ENCODE data around the gene GNAI1. TPM values are rescaled to one million over a fixed set of nuclear protein-coding genes. Genes with fewer than 3 reads are reported as not detected.

Gene GNAI1
- total RNA-seq, 2 experiments from 2014 or later: 1.1 TPM; not detected in 1

DNA sequence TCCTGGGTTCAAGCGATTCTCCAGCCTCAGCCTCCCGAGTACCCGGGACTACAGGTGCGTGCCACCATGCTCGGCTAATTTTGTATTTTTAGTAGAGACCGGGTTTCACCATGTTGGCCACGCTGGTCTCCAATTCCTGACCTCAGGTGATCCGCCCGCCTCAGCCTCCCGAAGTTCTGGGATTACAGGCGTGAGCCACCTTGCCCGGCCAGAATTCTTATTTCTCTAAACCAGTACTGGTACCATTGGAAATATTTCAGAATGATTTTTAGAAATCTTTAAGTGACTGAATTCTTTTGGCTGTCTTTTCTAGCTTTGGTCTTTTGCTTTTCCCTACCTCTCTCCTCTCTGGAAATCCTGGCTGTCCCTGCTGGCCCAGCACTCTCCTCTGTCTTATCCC, 2.8 kb downstream of the GNAI1 start:
- ATAC-seq: no peak
- no peak for DNase-seq
- Mint-ChIP-seq H3K36me3 (peaks cover 4% of the 10 kb centered on the region), H3K4me1 (peaks cover 5% of the 10 kb centered on the region), H3K9me3 (ENCODE audit: low read depth) (peaks cover 2% of the 10 kb centered on the region), H3K4me3 (no peak overlapping the region), H3K27me3 (peaks cover 39% of the 10 kb centered on the region), H3K27ac (no peak overlapping the region)
- CTCF ChIA-PET: no interaction called here

DNA sequence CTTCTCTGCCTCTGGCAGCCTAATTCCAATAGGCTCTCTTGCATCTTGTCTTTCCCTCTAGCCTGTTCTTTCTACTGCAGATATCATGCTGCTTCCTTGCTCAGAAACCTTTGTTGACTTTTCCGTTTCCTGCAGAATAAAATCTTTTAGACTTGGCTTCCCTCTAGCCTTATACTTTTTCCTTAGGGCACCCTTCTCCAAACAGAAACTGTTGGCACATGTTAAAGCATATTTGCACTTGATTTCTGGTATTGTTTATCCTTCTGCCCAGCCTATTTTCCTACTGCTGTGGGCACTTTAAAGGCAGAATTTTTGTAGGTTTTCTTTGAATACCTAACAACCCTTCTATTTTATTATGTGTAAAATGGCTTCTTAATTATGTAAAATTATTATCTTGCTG, 4.6 kb downstream of the GNAI1 start:
- ATAC-seq (no peak), DNase-seq (no peak)
- H3K9me3 Mint-ChIP-seq (ENCODE audit: low read depth): peaks cover 2% of the 10 kb centered on the region
- H3K4me3 Mint-ChIP-seq: no peak overlapping the region
- no peak overlapping the region for H3K27ac Mint-ChIP-seq
- peaks cover 5% of the 10 kb centered on the region for H3K4me1 Mint-ChIP-seq
- CTCF ChIA-PET: no interaction called here
- H3K36me3 Mint-ChIP-seq: no peaks in the 10 kb centered on the region
- peaks cover 24% of the 10 kb centered on the region for H3K27me3 Mint-ChIP-seq

DNA sequence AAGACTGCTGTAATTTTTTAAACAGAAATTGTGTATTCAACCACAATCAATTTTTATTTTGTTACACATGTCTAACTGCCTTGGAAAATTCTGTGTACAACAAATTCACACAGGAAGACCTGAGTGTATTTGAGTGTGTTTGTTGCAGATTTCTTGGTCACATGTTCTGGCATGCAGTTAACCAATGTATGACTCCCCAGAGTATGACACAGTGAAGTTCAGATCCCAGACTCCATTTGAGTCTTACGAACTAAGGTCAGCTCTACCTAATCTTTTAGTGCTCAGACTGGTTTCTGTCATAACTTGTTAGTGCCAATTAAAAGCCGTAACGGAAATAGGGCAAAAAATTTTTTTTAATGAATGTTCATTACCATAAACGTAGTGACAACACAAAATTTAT, 5.8 kb downstream of the GNAI1 start:
- Mint-ChIP-seq H3K4me3 (no peak overlapping the region), H3K9me3 (ENCODE audit: low read depth) (peaks cover 2% of the 10 kb centered on the region), H3K27me3 (peaks cover 22% of the 10 kb centered on the region), H3K36me3 (no peaks in the 10 kb centered on the region), H3K27ac (no peak overlapping the region), H3K4me1 (peaks cover 5% of the 10 kb centered on the region)
- ATAC-seq: no peak
- CTCF ChIA-PET: no interaction called here
- no peak for DNase-seq

DNA sequence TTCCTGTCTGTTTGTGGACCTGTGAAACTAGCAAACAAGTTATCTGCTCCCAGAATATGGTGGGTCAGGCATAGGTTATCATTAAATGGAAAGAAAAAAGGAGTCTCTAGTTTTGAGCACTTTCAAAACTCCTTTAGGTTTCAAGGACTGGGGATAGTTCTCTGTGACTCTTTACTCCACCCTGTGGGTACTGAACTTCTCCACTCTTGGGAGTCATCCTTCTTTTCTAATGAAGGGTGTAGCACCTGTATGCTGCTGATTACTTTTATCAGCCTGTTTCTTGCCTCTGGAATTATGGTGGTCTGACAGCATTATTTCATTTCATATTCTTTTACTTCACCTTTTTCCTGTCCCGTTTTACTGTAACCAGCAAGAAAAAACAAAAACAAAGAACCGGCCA, 6.7 kb downstream of the GNAI1 start:
- Mint-ChIP-seq H3K36me3 (no peaks in the 10 kb centered on the region), H3K4me3 (no peak overlapping the region), H3K9me3 (ENCODE audit: low read depth) (peaks cover 2% of the 10 kb centered on the region), H3K27ac (no peak overlapping the region), H3K27me3 (peaks cover 13% of the 10 kb centered on the region), H3K4me1 (no peaks in the 10 kb centered on the region)
- DNase-seq (no peak), ATAC-seq (no peak)
- CTCF ChIA-PET: no interaction called here

DNA sequence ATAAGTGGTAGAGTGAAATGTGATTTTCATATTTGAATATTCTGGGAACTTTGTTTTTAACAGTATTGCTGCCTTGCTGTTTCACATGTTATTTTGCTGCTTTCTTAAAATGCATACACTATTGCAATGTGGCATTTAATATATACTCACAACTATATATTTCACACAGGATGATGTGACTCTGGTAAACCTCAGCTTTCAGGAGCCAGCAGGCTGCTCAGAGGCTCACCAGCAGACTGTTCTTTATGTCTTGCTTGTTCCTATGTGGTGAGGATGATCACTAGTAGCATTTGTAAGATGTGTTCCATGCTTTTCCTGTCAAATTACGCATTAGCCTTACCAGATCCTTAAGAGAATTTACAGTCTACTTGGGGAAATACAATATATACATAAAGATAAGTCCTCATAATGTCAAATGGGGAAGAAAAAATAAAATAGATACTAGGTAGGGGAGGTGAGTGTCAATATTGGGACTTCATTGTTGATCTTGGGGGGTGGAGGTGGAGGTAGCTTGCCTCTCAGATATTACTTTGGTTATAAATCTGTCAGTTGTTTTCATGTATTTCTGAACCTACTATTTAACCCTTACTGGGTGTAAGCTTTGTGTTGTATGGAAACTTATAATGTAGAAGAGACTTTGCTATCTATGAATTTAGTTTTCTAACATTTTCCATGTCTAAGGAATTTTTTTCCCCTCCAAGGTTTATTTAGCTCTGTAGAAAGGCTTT, 8.4 kb downstream of the GNAI1 start:
- CTCF ChIA-PET: no interaction called here
- no peaks in the 10 kb centered on the region for H3K4me1 Mint-ChIP-seq
- DNase-seq (no peak), ATAC-seq (no peak)
- no peak overlapping the region for H3K4me3 Mint-ChIP-seq
- H3K36me3 Mint-ChIP-seq: no peaks in the 10 kb centered on the region
- H3K9me3 Mint-ChIP-seq (ENCODE audit: low read depth): no peaks in the 10 kb centered on the region
- no peak overlapping the region for H3K27ac Mint-ChIP-seq
- H3K27me3 Mint-ChIP-seq: peaks cover 2% of the 10 kb centered on the region

DNA sequence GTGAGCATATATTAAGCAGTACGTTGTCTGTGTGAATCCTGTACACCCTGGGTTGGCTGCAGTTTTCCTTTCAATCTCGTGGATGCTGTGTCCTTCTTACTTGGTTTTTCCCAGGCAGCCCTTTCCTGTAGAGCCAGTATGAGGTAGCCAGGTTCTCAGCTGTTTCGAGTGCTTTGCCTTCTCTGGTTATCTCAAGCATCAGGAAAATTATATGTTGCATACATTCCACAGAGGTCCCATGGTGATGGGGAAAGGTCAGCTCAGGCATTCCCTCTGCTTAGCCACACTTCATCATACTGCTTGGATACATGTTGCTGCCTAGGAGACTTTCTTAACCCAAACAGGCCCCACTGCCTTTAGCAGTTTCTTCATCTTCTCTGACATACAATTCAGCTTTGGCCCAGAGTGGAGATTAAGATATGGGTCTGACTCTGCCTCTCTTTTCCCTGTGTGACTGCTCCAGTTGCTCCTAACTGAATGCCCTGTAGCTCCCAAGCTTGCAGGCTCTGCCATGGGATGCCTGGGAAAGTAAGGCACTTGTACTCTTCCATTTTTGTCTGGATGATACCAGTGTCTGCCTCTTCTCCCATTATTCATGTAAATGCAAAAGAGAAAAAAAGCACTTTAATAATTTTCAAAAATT, 11.3 kb downstream of the GNAI1 start:
- Mint-ChIP-seq H3K27ac (no peak overlapping the region), H3K4me1 (no peaks in the 10 kb centered on the region), H3K4me3 (no peak overlapping the region), H3K9me3 (ENCODE audit: low read depth) (no peaks in the 10 kb centered on the region), H3K36me3 (no peaks in the 10 kb centered on the region), H3K27me3 (no peaks in the 10 kb centered on the region)
- no peak for ATAC-seq
- CTCF ChIA-PET: no interaction called here
- DNase-seq: no peak

DNA sequence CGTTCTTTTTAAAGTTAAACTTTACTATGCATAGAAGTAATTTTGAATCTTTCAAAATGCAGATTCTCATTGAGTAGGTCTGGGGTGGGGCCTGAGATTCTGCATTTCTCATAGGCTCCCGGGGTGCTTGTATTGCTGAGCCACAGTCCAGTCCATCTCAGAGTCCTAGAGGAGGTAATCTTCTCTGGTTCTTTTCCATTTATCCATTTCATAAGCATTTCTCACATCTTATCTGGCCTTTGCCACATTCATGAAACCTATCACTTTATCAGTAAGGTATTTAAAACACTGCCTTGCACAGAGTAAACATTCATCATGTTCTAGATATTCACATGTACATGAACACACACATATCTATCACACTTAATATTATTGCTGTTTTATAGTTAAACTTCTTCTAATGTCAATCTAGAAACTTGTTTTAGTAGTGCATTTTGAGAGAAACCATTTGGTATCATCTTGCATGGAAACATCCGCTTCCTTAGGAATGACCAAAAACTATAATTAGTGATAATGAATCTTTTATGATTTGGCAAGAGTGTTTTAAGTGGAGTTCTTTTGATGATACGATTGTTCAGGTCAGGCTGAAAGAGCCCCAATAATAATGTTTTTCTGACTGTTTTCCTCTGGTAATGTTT, 12.0 kb downstream of the GNAI1 start:
- H3K9me3 Mint-ChIP-seq (ENCODE audit: low read depth): no peaks in the 10 kb centered on the region
- H3K4me1 Mint-ChIP-seq: peaks cover 4% of the 10 kb centered on the region
- H3K4me3 Mint-ChIP-seq: no peak overlapping the region
- no peaks in the 10 kb centered on the region for H3K27me3 Mint-ChIP-seq
- H3K27ac Mint-ChIP-seq: no peak overlapping the region
- no peak for DNase-seq
- ATAC-seq: no peak
- CTCF ChIA-PET: no interaction called here
- no peaks in the 10 kb centered on the region for H3K36me3 Mint-ChIP-seq

DNA sequence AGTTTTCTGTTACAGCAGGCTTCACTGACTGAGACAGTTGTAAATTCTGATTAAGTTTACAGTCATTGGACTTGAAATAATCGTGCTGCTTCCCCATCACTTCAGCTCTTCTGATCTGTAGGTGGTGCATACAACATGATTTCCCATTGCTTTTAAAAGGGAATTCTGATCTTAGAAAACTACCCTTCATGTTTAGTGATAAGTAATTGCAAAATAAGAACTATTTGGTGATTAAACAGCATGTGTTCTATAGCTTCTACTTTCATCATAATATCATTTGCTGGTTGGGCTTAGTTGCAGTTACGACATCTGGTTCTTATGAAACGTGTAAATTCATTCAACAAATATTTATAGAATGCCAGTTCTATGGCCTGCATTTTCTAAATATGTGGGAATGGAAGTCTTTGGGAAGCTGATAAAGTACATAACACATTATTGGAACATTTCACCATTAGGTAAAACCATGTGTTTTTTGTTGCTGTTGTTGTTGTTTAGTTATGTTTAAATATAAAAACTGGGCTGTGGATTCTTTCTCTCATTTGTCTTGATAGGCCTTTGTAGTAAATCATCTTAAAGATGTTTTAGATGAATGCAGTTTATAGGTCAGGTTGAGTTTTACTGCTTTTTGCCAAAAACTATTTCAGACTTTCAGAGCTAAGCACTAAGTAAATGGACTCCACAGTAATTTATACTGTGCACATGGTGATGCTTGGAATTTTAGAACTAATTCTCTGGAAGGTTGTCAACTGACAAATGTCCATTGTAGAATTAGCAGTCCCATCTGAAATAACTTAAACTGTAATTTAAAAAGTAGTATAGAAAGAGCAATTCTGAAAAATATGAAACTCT, 13.1 kb downstream of the GNAI1 start:
- H3K9me3 Mint-ChIP-seq (ENCODE audit: low read depth): no peaks in the 10 kb centered on the region
- H3K4me3 Mint-ChIP-seq: no peak overlapping the region
- no peaks in the 10 kb centered on the region for H3K36me3 Mint-ChIP-seq
- ATAC-seq (no peak), DNase-seq (no peak)
- H3K27me3 Mint-ChIP-seq: no peaks in the 10 kb centered on the region
- CTCF ChIA-PET: no interaction called here
- H3K27ac Mint-ChIP-seq: no peak overlapping the region
- H3K4me1 Mint-ChIP-seq: peaks cover 4% of the 10 kb centered on the region

DNA sequence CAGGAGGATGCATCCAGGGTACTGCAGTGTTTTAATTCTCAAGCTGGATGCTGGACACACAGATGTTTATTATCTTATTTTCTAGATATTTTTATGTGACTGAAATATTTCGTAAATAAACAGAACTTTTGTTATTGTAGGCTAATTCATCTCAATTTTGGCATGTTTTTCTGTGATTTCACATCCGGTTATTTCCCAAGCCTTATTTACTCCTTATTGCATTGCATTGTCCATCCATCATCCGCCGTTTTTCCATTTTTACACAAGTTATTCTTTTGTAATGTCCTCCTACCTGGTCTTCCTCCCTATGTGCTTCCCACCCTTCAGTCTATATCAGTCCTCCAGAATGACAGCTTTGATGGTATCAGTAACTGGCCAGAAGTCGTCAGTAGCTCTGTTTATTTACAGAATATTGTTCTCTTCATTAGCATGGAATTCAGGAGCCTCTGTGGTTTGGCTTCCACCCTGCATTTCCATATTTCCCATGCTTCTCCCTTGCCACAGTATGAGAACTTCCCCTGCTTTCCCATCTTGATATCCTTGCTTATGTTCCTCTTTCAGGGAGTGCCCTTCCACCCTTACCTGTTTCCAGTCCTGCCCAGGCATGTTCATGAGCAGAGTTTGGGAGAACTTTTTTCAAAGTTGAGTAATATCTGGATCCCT, 16.1 kb downstream of the GNAI1 start:
- H3K27ac Mint-ChIP-seq: no peak overlapping the region
- H3K27me3 Mint-ChIP-seq: no peaks in the 10 kb centered on the region
- no peaks in the 10 kb centered on the region for H3K36me3 Mint-ChIP-seq
- H3K4me1 Mint-ChIP-seq: peaks cover 4% of the 10 kb centered on the region
- H3K4me3 Mint-ChIP-seq: no peak overlapping the region
- DNase-seq: no peak
- ATAC-seq: no peak
- no peaks in the 10 kb centered on the region for H3K9me3 Mint-ChIP-seq (ENCODE audit: low read depth)
- CTCF ChIA-PET: no interaction called here

DNA sequence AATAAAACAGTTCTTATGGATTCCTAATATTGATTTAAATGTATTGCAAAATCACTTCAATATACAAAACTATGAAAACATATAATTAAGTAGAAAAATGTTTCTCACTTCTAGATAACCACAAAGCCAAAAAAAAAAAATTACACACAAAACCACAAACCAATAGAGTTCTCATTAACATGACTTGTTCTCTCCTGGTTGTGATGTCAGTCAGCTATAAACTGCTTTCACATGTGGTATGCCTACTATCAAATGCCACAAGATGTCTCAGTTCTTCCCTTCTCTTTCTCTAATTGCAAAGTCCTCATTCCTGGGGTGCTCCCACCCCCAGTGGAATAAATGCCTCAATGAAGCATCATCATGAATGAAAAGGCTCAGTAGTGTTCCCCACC, 16.6 kb downstream of the GNAI1 start:
- no peak overlapping the region for H3K4me3 Mint-ChIP-seq
- no peak for DNase-seq
- no peaks in the 10 kb centered on the region for H3K9me3 Mint-ChIP-seq (ENCODE audit: low read depth)
- H3K27ac Mint-ChIP-seq: no peak overlapping the region
- CTCF ChIA-PET: no interaction called here
- peaks cover 4% of the 10 kb centered on the region for H3K4me1 Mint-ChIP-seq
- no peaks in the 10 kb centered on the region for H3K27me3 Mint-ChIP-seq
- ATAC-seq: no peak
- H3K36me3 Mint-ChIP-seq: no peaks in the 10 kb centered on the region

DNA sequence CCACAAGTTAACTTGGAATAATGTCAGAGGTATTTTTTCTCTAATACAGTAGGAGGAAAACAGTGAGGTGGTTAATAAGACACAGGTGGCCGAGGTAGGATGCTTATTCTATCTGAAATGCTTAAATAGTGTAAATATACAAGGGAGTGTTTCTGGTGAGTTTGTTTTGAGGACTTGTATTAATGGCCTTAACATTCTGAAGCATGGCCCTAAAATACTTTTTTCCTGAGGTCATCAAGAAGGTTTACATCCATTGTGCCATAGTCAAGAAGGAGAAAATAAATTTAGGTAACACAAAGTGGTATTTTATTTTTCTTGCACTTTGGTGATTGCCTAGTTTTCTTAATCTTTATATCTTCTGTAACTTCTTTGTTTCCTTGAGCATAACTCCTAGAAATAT, 18.8 kb downstream of the GNAI1 start:
- H3K27ac Mint-ChIP-seq: no peak overlapping the region
- H3K36me3 Mint-ChIP-seq: no peaks in the 10 kb centered on the region
- CTCF ChIA-PET: no interaction called here
- DNase-seq (no peak), ATAC-seq (no peak)
- peaks cover 4% of the 10 kb centered on the region for H3K9me3 Mint-ChIP-seq (ENCODE audit: low read depth)
- no peak overlapping the region for H3K4me3 Mint-ChIP-seq
- H3K27me3 Mint-ChIP-seq: no peaks in the 10 kb centered on the region
- H3K4me1 Mint-ChIP-seq: peaks cover 4% of the 10 kb centered on the region

DNA sequence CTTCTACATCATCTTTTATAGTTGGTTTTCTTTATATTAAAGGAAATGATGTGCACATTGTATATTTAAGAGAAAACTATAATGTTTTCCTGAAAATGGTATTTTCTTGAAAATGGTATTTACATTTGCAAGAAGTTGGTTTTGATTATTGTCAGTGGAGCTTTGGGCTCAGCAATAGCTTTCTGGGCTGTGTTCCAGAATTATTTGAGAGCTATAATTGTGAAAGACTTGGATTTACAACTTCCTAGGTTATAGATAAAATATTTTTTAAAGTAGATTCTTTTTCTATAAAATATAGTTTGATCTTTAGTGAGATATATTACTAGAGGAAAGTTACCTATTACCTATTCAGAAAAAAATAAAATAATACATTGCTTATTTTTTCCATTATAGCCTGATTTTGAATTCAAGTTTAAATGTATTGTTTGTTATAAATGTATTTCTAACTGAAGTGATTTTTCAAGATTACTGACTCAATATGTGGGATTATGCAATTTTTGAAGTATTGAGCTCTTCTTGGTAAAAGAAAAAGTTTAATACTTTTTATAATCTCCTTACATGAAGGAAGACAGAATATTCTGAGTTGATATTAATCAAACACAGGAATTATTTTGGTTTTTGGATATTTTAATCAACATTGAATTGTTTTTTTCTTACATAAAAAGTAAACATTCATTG, 20.2 kb downstream of the GNAI1 start:
- ATAC-seq (no peak), DNase-seq (no peak)
- no peaks in the 10 kb centered on the region for H3K36me3 Mint-ChIP-seq
- no peak overlapping the region for H3K27ac Mint-ChIP-seq
- H3K9me3 Mint-ChIP-seq (ENCODE audit: low read depth): peaks cover 4% of the 10 kb centered on the region
- no peak overlapping the region for H3K4me3 Mint-ChIP-seq
- CTCF ChIA-PET: no interaction called here
- no peaks in the 10 kb centered on the region for H3K27me3 Mint-ChIP-seq
- H3K4me1 Mint-ChIP-seq: peaks cover 4% of the 10 kb centered on the region

DNA sequence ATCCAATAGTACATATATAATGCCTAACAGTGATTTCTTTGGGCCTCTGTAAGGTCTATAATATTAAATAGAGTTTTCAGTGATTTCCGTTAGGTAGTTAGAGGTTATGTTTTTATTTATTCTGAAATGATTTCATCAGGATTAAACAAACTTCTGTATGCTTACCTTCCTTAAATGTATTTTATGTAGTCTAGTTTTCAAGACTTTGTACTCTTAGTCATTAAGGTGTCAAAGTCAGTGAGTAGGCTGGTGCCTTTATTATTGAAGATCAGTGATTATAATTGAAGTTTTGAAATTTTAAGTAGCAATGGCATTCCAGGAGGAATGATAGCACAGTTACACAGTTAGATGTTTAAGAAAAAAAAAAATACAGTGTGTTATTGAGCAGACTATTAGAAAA, 20.7 kb downstream of the GNAI1 start:
- ATAC-seq: no peak
- Mint-ChIP-seq H3K4me3 (no peak overlapping the region), H3K27ac (no peak overlapping the region), H3K36me3 (no peaks in the 10 kb centered on the region), H3K4me1 (peaks cover 4% of the 10 kb centered on the region), H3K27me3 (no peaks in the 10 kb centered on the region), H3K9me3 (ENCODE audit: low read depth) (peaks cover 4% of the 10 kb centered on the region)
- CTCF ChIA-PET: no interaction called here
- no peak for DNase-seq
